ENCODE results near the gene SEL1L2.

- TF ChIP-seq, protein P1, sequence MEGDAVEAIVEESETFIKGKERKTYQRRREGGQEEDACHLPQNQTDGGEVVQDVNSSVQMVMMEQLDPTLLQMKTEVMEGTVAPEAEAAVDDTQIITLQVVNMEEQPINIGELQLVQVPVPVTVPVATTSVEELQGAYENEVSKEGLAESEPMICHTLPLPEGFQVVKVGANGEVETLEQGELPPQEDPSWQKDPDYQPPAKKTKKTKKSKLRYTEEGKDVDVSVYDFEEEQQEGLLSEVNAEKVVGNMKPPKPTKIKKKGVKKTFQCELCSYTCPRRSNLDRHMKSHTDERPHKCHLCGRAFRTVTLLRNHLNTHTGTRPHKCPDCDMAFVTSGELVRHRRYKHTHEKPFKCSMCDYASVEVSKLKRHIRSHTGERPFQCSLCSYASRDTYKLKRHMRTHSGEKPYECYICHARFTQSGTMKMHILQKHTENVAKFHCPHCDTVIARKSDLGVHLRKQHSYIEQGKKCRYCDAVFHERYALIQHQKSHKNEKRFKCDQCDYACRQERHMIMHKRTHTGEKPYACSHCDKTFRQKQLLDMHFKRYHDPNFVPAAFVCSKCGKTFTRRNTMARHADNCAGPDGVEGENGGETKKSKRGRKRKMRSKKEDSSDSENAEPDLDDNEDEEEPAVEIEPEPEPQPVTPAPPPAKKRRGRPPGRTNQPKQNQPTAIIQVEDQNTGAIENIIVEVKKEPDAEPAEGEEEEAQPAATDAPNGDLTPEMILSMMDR (IDR thresholded peaks at IDR 0.05) = no peak
- TF ChIP-seq POLR2A (IDR thresholded peaks at IDR 0.05; ENCODE audit: low read depth) = no peak
These were observed 10.5 kb upstream of the SEL1L2 start for GRCh38 chr20:14000917-14001316.
